ENCODE results near the gene ZNF142. TPM values are rescaled to one million over a fixed set of nuclear protein-coding genes. Genes with fewer than 3 reads are reported as not detected.

Gene ZNF142
- total and polyA plus RNA-seq, 2 of the 8 experiments (the other 6 are each of a cell fraction or from before 2014, with no cell fraction given) = 9.4 to 32.5 TPM

GRCh38 chr2:218658671-218659257 lies 659 bp downstream of the ZNF142 start (continued):
- TF ChIP-seq CTCF (IDR thresholded peaks at IDR 0.05; ENCODE audit: control extremely low read depth in 1 of 3, insufficient read depth in 1 of 3, low read depth in 1 of 3, low read length in 3 of 3) = peak; percentile 57 to 67 (median 66)
- TF ChIP-seq MAFK (IDR thresholded peaks at IDR 0.05; ENCODE audit: low read depth, low read length) = no peak
- TF ChIP-seq TBP (IDR thresholded peaks at IDR 0.05; ENCODE audit: low read depth, low read length) = no peak
- peak; percentile 73 for TF ChIP-seq SAP30 (IDR thresholded peaks at IDR 0.05; ENCODE audit: insufficient read depth, insufficient replicate concordance, low read length)
- TF ChIP-seq MAX (IDR thresholded peaks at IDR 0.05) = peak; percentile 67
- TF ChIP-seq CEBPB (IDR thresholded peaks at IDR 0.05; ENCODE audit: low read depth, low read length) = no peak

Measured in H1 (cell line).